H1 (cell line): ENCODE measurements around the gene WDR45B. TPM values are rescaled to one million over a fixed set of nuclear protein-coding genes. Genes with fewer than 3 reads are reported as not detected.
A peak's percentile ranks its signal among the peaks of the same experiment; 100 is the strongest.

ENCODE experiments used
- CTCF ChIA-PET: fragments of 300-600 bp; sonication (Branson Sonifier 250); formaldehyde crosslinking; loops from one replicate; lab custom pipeline; 2021; ENCODE audit not compliant: partially characterized antibody; lab: Charles Lee
- POLR2A ChIA-PET: fragments of 300-600 bp; sonication (Branson Sonifier 250); formaldehyde crosslinking; loops from one replicate; lab custom pipeline; 2021; ENCODE audit warnings: inconsistent platforms; ENCODE audit not compliant: partially characterized antibody; lab: Charles Lee
- DNase-seq, 2 experiments: peaks; one replicate each; pipeline versions ENCODE4 v3.0.0 to v3.0.0-alpha.2; 2010 to 2022; ENCODE audit warnings: low spot score in 2 of 2, low read depth in 1 of 2, mixed read lengths in 1 of 2
- FAIRE-seq: peaks from 2 replicates; lab custom pipeline; 2011; peaks lifted over from hg19 to GRCh38; lab: Jason Lieb, UNC
- H2AFZ ChIP-seq: 2 replicates; pipeline ENCODE4 v1.8.1; 2012; ENCODE audit warnings: low read length, inconsistent platforms
- H2AK5ac ChIP-seq: 2 replicates; pipeline ENCODE4 v1.6.1; 2013; ENCODE audit warnings: low read depth, low read length
- H2BK120ac ChIP-seq: replicated peaks from 2 replicates; pipeline ENCODE3; 2013; ENCODE audit warnings: low read depth, low read length, inconsistent platforms
- H2BK12ac ChIP-seq: 2 replicates; pipeline ENCODE4 v1.6.1; 2013; ENCODE audit warnings: low read depth, low read length
- H2BK15ac ChIP-seq: 2 replicates; pipeline ENCODE4 v1.6.1; 2013; ENCODE audit warnings: low read length
- H2BK20ac ChIP-seq: 2 replicates; pipeline ENCODE4 v1.6.1; 2013; ENCODE audit warnings: low read length
- H2BK5ac ChIP-seq: 2 replicates; pipeline ENCODE4 v1.6.1; 2013; ENCODE audit warnings: low read depth, low read length
- H3K14ac ChIP-seq: 2 replicates; pipeline ENCODE4 v1.6.1; 2013; ENCODE audit warnings: inconsistent platforms; ENCODE audit not compliant: insufficient read length
- H3K18ac ChIP-seq: 2 replicates; pipeline ENCODE4 v1.6.1; 2013; ENCODE audit warnings: low read length; ENCODE audit errors: extremely low read depth
- H3K23ac ChIP-seq: 2 replicates; pipeline ENCODE4 v1.6.1; 2013; ENCODE audit warnings: inconsistent platforms; ENCODE audit not compliant: insufficient read length
- H3K23me2 ChIP-seq: 2 replicates; pipeline ENCODE4 v1.6.1; 2013; ENCODE audit warnings: low read depth, low read length
- H3K27ac ChIP-seq: 2 replicates; pipeline ENCODE4 v1.6.1; 2011; ENCODE audit warnings: low read depth, low read length, inconsistent platforms
- H3K27me3 ChIP-seq, 4 experiments: replicated peaks in 1 of 4; 1 replicate in 1 of 4; 2 replicates in 3 of 4; pipeline versions ENCODE4 v1.6.1 to v1.8.1; 2011 to 2013; ENCODE audit warnings: low read length in 3 of 4, mild to moderate bottlenecking in 3 of 4, inconsistent platforms in 2 of 4, mixed read lengths in 2 of 4, moderate library complexity in 1 of 4; ENCODE audit not compliant: control insufficient read depth in 3 of 4, insufficient read depth in 3 of 4; ENCODE audit errors: extremely low read depth in 1 of 4
- H3K36me3 ChIP-seq, 4 experiments: 2 replicates each; pipeline versions ENCODE4 v1.6.1 to v1.8.1; 2011 to 2013; ENCODE audit warnings: mild to moderate bottlenecking in 4 of 4, low read length in 3 of 4, moderate library complexity in 2 of 4, control low read depth in 1 of 4, inconsistent platforms in 1 of 4; ENCODE audit not compliant: insufficient read depth in 4 of 4, control insufficient read depth in 2 of 4
- H3K4ac ChIP-seq: replicated peaks from 2 replicates; pipeline ENCODE3; 2013; ENCODE audit warnings: low read length, low read depth, mixed read lengths, inconsistent platforms; ENCODE audit not compliant: insufficient read length
- H3K4me1 ChIP-seq, 4 experiments: replicated peaks in 1 of 4; 1 replicate in 1 of 4; 2 replicates in 3 of 4; pipeline versions ENCODE4 v1.6.1 to v1.8.1; 2011 to 2013; ENCODE audit warnings: low read length in 3 of 4, inconsistent platforms in 2 of 4, mixed read lengths in 1 of 4; ENCODE audit not compliant: insufficient read depth in 4 of 4, control insufficient read depth in 3 of 4
- H3K4me2 ChIP-seq, 2 experiments: 2 replicates each; pipeline versions ENCODE4 v1.6.1 to v1.8.1; 2011 to 2013; ENCODE audit warnings: low read depth in 2 of 2, low read length in 2 of 2, control low read depth in 1 of 2, inconsistent platforms in 1 of 2, mild to moderate bottlenecking in 1 of 2; ENCODE audit not compliant: insufficient read depth in 1 of 2
- H3K4me3 ChIP-seq, 4 experiments: fragments of 200-600, 300-600 bp in 1 of 4; sonication (generic), shearing (Covaris generic), sonication (Bioruptor Twin) in 1 of 4; 2 replicates each; pipeline versions ENCODE4 v1.5.1 to v1.8.1; 2011 to 2016; ENCODE audit warnings: low read length in 4 of 4, low read depth in 3 of 4, control low read depth in 2 of 4, inconsistent platforms in 2 of 4, mild to moderate bottlenecking in 2 of 4, mixed read lengths in 1 of 4, moderate library complexity in 1 of 4; ENCODE audit not compliant: insufficient read depth in 2 of 4; ENCODE audit errors: extremely low read depth in 1 of 4
- H3K56ac ChIP-seq: replicated peaks from 2 replicates; pipeline ENCODE3; 2013; ENCODE audit warnings: low read depth, mild to moderate bottlenecking, mixed read lengths, low read length, inconsistent platforms; ENCODE audit not compliant: insufficient read length
- H3K79me1 ChIP-seq: 2 replicates; pipeline ENCODE4 v1.6.1; 2013; ENCODE audit warnings: low read depth, low read length, control low read depth
- H3K79me2 ChIP-seq, 2 experiments: 2 replicates each; pipeline versions ENCODE4 v1.6.1 to v1.8.1; 2012 to 2013; ENCODE audit warnings: low read length in 2 of 2, mild to moderate bottlenecking in 2 of 2, inconsistent platforms in 1 of 2; ENCODE audit not compliant: insufficient read depth in 2 of 2, control insufficient read depth in 1 of 2
- H3K9ac ChIP-seq, 4 experiments: replicated peaks in 1 of 4; 1 replicate in 1 of 4; 2 replicates in 3 of 4; pipeline versions ENCODE4 v1.6.1 to v1.8.1; 2011 to 2013; ENCODE audit warnings: low read depth in 3 of 4, low read length in 3 of 4, control low read depth in 2 of 4, mild to moderate bottlenecking in 2 of 4, moderate library complexity in 2 of 4, inconsistent platforms in 1 of 4; ENCODE audit errors: extremely low read depth in 1 of 4
- H3K9me3 ChIP-seq, 2 experiments: 2 replicates each; pipeline versions ENCODE4 v1.6.1 to v1.8.1; 2012 to 2013; ENCODE audit warnings: mild to moderate bottlenecking in 2 of 2, moderate library complexity in 2 of 2, control low read depth in 1 of 2, inconsistent platforms in 1 of 2, low read depth in 1 of 2, low read length in 1 of 2, mixed read lengths in 1 of 2; ENCODE audit not compliant: insufficient read depth in 2 of 2
- H4K20me1 ChIP-seq, 2 experiments: replicated peaks in 1 of 2; 2 replicates each; pipeline versions ENCODE3 to v1.8.1; 2011 to 2013; ENCODE audit warnings: inconsistent platforms in 2 of 2, low read length in 2 of 2, mild to moderate bottlenecking in 1 of 2; ENCODE audit not compliant: insufficient read depth in 2 of 2, control insufficient read depth in 1 of 2
- H4K5ac ChIP-seq: 2 replicates; pipeline ENCODE4 v1.6.1; 2013; ENCODE audit warnings: low read length, low read depth, mixed read lengths, inconsistent platforms; ENCODE audit not compliant: insufficient read length
- H4K8ac ChIP-seq: 2 replicates; pipeline ENCODE4 v1.8.0; 2013; ENCODE audit warnings: mild to moderate bottlenecking, moderate library complexity, low read length, inconsistent platforms; ENCODE audit not compliant: insufficient read depth; ENCODE audit errors: extremely low read depth
- H4K91ac ChIP-seq: replicated peaks from 2 replicates; pipeline ENCODE3; 2013; ENCODE audit warnings: low read length, mixed read lengths, inconsistent platforms; ENCODE audit not compliant: insufficient read length
- CBX5 ChIP-seq: fragments of 300-800, 300-1000 bp; sonication (generic); IDR thresholded peaks from 2 replicates; pipeline ENCODE4 v1.7.1; 2016; ENCODE audit warnings: antibody characterized with exemption, low read length, low read depth
- CHD2 ChIP-seq: IDR thresholded peaks from 2 replicates; pipeline ENCODE4 v1.6.1; 2012; ENCODE audit warnings: low read length, improper control_type of control experiment
- CTBP2 ChIP-seq: IDR thresholded peaks from 2 replicates; pipeline ENCODE4 v1.7.0; 2011; ENCODE audit warnings: borderline replicate concordance, mild to moderate bottlenecking, moderate library complexity, mixed read lengths, low read length; ENCODE audit not compliant: insufficient read depth, insufficient read length
- GTF2F1 ChIP-seq: IDR thresholded peaks from 2 replicates; pipeline ENCODE4 v1.6.1; 2012; ENCODE audit warnings: low read depth, low read length, improper control_type of control experiment, borderline replicate concordance
- HDAC2 ChIP-seq, 2 experiments: fragments of 300-600 bp in 1 of 2; sonication (generic) in 1 of 2; IDR thresholded peaks; 2 replicates each; pipeline ENCODE4 v1.6.1; 2011 to 2012; ENCODE audit warnings: low read depth in 2 of 2, low read length in 2 of 2, mild to moderate bottlenecking in 2 of 2, moderate library complexity in 2 of 2, borderline replicate concordance in 1 of 2, inconsistent platforms in 1 of 2
- JUND ChIP-seq: IDR thresholded peaks from 2 replicates; pipeline ENCODE4 v1.6.1; 2011; ENCODE audit warnings: mild to moderate bottlenecking, improper control_type of control experiment, low read length
- PHF8 ChIP-seq: fragments of 200-600 bp; sonication (generic); conservative IDR thresholded peaks from 2 replicates; pipeline ENCODE4 v1.7.1; 2012; ENCODE audit warnings: low read depth, mild to moderate bottlenecking, inconsistent platforms, low read length, moderate library complexity
- POLR2A ChIP-seq, 2 experiments: IDR thresholded peaks; 1 replicate in 1 of 2; 2 replicates in 1 of 2; pipeline ENCODE4 v1.6.1; 2011; ENCODE audit warnings: low read depth in 2 of 2, low read length in 2 of 2, mild to moderate bottlenecking in 2 of 2; ENCODE audit errors: control extremely low read depth in 1 of 2
- SP1 ChIP-seq: IDR thresholded peaks from 2 replicates; pipeline ENCODE4 v1.6.1; 2011; ENCODE audit warnings: low read depth, low read length
- SP2 ChIP-seq: IDR thresholded peaks from 2 replicates; pipeline ENCODE4 v1.6.1; 2012; ENCODE audit warnings: mild to moderate bottlenecking, low read length, inconsistent platforms
- SRF ChIP-seq: IDR thresholded peaks from 2 replicates; pipeline ENCODE4 v1.6.1; 2011; ENCODE audit warnings: mild to moderate bottlenecking, low read depth, low read length, moderate library complexity
- WGBS, 2 experiments: shearing (Covaris generic) in 1 of 2; methylation state at CpG; one replicate each; pipeline versions ENCODE4 v1.1.6 to v1.1.7; 2013 to 2015; ENCODE audit warnings: low lambda C conversion rate in 2 of 2, mixed read lengths in 2 of 2, inconsistent platforms in 1 of 2, low coverage in 1 of 2, missing lambda C conversion rate in 1 of 2; ENCODE audit not compliant: insufficient replicate concordance in 2 of 2, insufficient coverage in 1 of 2, insufficient read length in 1 of 2; ENCODE audit errors: extremely low coverage in 1 of 2, missing lambda C conversion rate in 1 of 2; 5-methylcytosine and 5-hydroxymethylcytosine counted together
- polyA plus RNA-seq, 7 experiments: library from polyadenylated mRNA; depleted of rRNA in 3 of 7; stranded (reverse) in 5 of 7; unstranded in 2 of 7; fragments of >200 nt in 5 of 7; fragments of 200-250 nt in 2 of 7; gene quantifications; 1 replicate in 5 of 7; 2 replicates in 1 of 7; 4 replicates in 1 of 7; pipeline versions ENCODE4 v1.2.1 to v1.2.3, GENCODE V29; 2011 to 2013; ENCODE audit warnings: missing spikeins in 2 of 7, mixed read lengths in 2 of 7
- total RNA-seq: library from RNA; stranded (reverse); fragmentation: NEBNext Ultra II Directional; extraction: Animal tissue kit (Norgen Biotek cat#: 25700); gene quantifications from 2 replicates; pipeline ENCODE4 v1.2.1, GENCODE V29; 2021
- TF ChIP-seq, protein P1 (sequence below): IDR thresholded peaks from 2 replicates; pipeline ENCODE4 v1.6.1; 2012; ENCODE audit warnings: inconsistent platforms

WDR45B gene
- total and polyA plus RNA-seq, 2 of the 8 experiments (the other 6 are each of a cell fraction or from before 2014, with no cell fraction given), result 82.0 to 100 TPM

- Histone ChIP-seq H2AFZ (no peak overlapping the region; the same call in 1 of the 2 replicates), H3K4me3 (peak overlapping the region in 3 of 4 experiments; percentile 25 to 56 (median 26); a peak in 4 of 8 replicates)
- no peak for TF ChIP-seq JUND
- TF ChIP-seq HDAC2 (IDR thresholded peaks at IDR 0.05; ENCODE audit: borderline replicate concordance in 1 of 2, low read depth in 2 of 2, low read length in 2 of 2), result no peak
- no peak for TF ChIP-seq GTF2F1
- no peak for TF ChIP-seq PHF8
- TF ChIP-seq SP1, result no peak
- no peak for TF ChIP-seq SRF
- TF ChIP-seq CTBP2, result no peak
- TF ChIP-seq CHD2, result no peak
- no peak for TF ChIP-seq CBX5
- no peak for TF ChIP-seq SP2
- no peak for TF ChIP-seq POLR2A (IDR thresholded peaks at IDR 0.05; ENCODE audit: control extremely low read depth in 1 of 2, low read depth in 2 of 2, low read length in 2 of 2)
- TF ChIP-seq, protein P1, sequence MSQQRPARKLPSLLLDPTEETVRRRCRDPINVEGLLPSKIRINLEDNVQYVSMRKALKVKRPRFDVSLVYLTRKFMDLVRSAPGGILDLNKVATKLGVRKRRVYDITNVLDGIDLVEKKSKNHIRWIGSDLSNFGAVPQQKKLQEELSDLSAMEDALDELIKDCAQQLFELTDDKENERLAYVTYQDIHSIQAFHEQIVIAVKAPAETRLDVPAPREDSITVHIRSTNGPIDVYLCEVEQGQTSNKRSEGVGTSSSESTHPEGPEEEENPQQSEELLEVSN, result no peak
Measured at GRCh38 chr17:82648742-82649331, 593 bp upstream of the WDR45B start.

More at GRCh38 chr17:82648742-82649331, 593 bp upstream of the WDR45B start:
- Histone ChIP-seq H4K20me1 (peaks cover 7 to 10% of the 10 kb centered on the region in 2 experiments), H2BK5ac (no peak overlapping the region), H4K5ac (peak overlapping the region; percentile 76), H3K23me2 (peaks cover 6% of the 10 kb centered on the region; the same call in 1 of the 2 replicates), H3K27me3 (no peaks in the 10 kb centered on the region; a peak in 1 of 7 replicates), H3K9ac (no peak overlapping the region; a peak in 3 of 7 replicates), H2BK12ac (0 out of 2 replicates have a peak overlapping the region, but pooled peaks have one; percentile 17), H3K4ac (peak overlapping the region; percentile 96), H3K56ac (no peak overlapping the region), H3K23ac (no peak overlapping the region), H3K9me3 (no peaks in the 10 kb centered on the region), H3K4me1 (peaks cover 0 to 8% (median 3%) of the 10 kb centered on the region in 4 experiments; a peak in 5 of 7 replicates), H3K36me3 (peaks cover 4 to 7% (median 5%) of the 10 kb centered on the region in 4 experiments; a peak in 7 of 8 replicates), H3K79me1 (peaks cover 3% of the 10 kb centered on the region), H2BK20ac (no peak overlapping the region), H2AK5ac (no peak overlapping the region), H3K14ac (no peak overlapping the region), H3K18ac (peak overlapping the region; percentile 4; the same call in 1 of the 2 replicates), H2BK15ac (no peak overlapping the region), H3K4me2 (peak overlapping the region; percentile 61 to 76), H4K8ac (peak overlapping the region; percentile 80), H4K91ac (peak overlapping the region; percentile 34), H3K27ac (no peak overlapping the region), H2BK120ac (no peak overlapping the region), H3K79me2 (peaks cover 23 to 40% of the 10 kb centered on the region in 2 experiments)
- CTCF ChIA-PET, result interaction anchor here (1.4 kb wide), 1 partner anchor 9 kb away, joined by 4 read pairs; no protein-coding TSS in a partner anchor
- WGBS, 2 experiments, result 72% methylated on average over 3 of the region's 37 CpGs; no CpG with 5 or more reads in 1 of the 2 experiments
- DNase-seq (peak in 1 of 2 experiments; percentile 66), FAIRE-seq (no peak)
- POLR2A ChIA-PET, result interaction anchor here (0.6 kb wide), 1 partner anchor 102 kb away, joined by 3 read pairs; no protein-coding TSS in a partner anchor
